Natural killer cell treated with Interleukin-12 subunit alpha and Interleukin-12 subunit beta and Interleukin-15 and Interleukin-18, amount 100 ng/mL, for 72 hours (primary cell): ENCODE results near the gene HPSE2. TPM values are rescaled to one million over a fixed set of nuclear protein-coding genes. Genes with fewer than 3 reads are reported as not detected.

ENCODE experiments used
- ATAC-seq, 2 donors: fragments of 150-1000 bp; cut with Tn5 transposase in 1 of 2; sonication (Bioruptor Pico), chemical (Tn5 transposase) in 1 of 2; 2 replicates each; pipeline ENCODE4 v1.10.0; 2021
- DNase-seq: peaks from one replicate; pipeline ENCODE4 v3.0.0; 2022; ENCODE audit warnings: low spot score
- H3K27ac Mint-ChIP-seq, 2 donors: 1 replicate in 1 of 2; 2 replicates in 1 of 2; pipeline ENCODE4 v1.8.0; 2022; ENCODE audit warnings: mixed read lengths in 2 of 2, mild to moderate bottlenecking in 1 of 2, moderate library complexity in 1 of 2
- H3K27me3 Mint-ChIP-seq, 2 donors: 1 replicate in 1 of 2; 2 replicates in 1 of 2; pipeline ENCODE4 v1.8.0; 2022; ENCODE audit warnings: mixed read lengths in 2 of 2
- H3K36me3 Mint-ChIP-seq: one replicate; pipeline ENCODE4 v1.8.0; 2022; ENCODE audit warnings: mixed read lengths
- H3K4me1 Mint-ChIP-seq, 2 donors: 1 replicate in 1 of 2; 2 replicates in 1 of 2; pipeline ENCODE4 v1.8.0; 2022; ENCODE audit warnings: low read depth in 2 of 2, mixed read lengths in 2 of 2, mild to moderate bottlenecking in 1 of 2
- H3K4me3 Mint-ChIP-seq: one replicate; pipeline ENCODE4 v1.8.0; 2022; ENCODE audit warnings: mixed read lengths
- H3K9me3 Mint-ChIP-seq: 2 replicates; pipeline ENCODE4 v1.8.0; 2022; ENCODE audit warnings: mixed read lengths
- total RNA-seq, 2 donors: library from RNA; stranded (reverse); gene quantifications; one replicate each; pipeline ENCODE4 v1.2.3, GENCODE V29; 2022

The HPSE2 gene
- total RNA-seq, 2 donors from 2014 or later, result not detected

DNA sequence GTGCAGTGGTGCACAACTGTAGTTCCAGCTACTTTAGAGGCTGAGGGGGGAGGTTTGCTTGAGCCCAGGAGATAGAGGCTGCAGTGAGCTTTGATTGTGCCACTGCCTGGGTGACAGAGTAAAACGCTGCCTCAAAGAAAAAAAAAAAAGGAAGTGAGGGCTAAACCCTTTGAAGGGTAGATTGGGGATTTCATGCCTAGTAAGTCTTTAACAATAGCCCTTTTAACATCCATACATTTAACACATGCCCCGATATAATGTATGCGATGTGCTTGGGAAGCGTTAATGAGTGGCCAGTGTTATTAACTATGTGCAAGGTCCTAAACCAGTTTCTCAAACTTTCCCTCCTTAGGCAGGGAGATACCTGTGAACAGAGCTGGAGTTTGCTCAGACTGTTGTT lies 559.8 kb downstream of the HPSE2 start:
- ATAC-seq (no peak), DNase-seq (no peak)
- no peaks in the 10 kb centered on the region for H3K36me3 Mint-ChIP-seq
- H3K27ac Mint-ChIP-seq, result no peak overlapping the region
- H3K4me3 Mint-ChIP-seq, result no peak overlapping the region
- no peaks in the 10 kb centered on the region for H3K4me1 Mint-ChIP-seq
- H3K27me3 Mint-ChIP-seq, result peaks cover 6 to 12% of the 10 kb centered on the region in 2 donors
- no peaks in the 10 kb centered on the region for H3K9me3 Mint-ChIP-seq

DNA sequence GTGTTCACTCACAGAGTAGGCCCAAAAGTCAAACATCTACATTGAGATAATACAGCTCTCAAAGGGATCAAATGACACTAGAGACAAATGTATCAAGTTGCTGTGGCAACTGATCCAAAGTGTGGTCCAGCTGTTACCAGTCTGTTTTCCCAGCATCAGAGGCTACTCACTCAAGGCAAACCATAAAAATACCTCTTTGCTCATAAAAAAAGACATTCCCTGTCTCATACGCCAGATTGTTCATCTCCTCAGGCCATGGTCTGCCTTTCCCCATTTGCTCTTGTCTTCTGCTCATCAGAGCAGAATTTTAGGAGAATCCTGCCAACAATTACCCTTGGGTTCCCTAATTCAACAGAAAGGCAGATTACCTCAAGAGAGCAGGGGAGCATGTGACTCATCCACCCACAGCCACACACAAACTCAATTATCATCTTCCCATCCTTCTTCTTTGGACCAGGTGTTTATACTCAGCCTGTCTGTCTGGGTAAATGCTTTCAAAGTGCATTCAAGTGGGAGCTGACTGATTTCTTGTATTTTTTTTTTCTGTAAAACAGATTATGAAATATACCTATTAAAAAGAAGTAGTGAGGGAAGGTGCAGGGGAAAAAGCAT lies 562.4 kb downstream of the HPSE2 start:
- H3K9me3 Mint-ChIP-seq, result no peaks in the 10 kb centered on the region
- H3K27me3 Mint-ChIP-seq, result peaks cover 12 to 23% of the 10 kb centered on the region in 2 donors
- ATAC-seq (no peak), DNase-seq (no peak)
- no peak overlapping the region for H3K4me3 Mint-ChIP-seq
- H3K36me3 Mint-ChIP-seq, result no peaks in the 10 kb centered on the region
- no peaks in the 10 kb centered on the region for H3K4me1 Mint-ChIP-seq
- H3K27ac Mint-ChIP-seq, result no peak overlapping the region

DNA sequence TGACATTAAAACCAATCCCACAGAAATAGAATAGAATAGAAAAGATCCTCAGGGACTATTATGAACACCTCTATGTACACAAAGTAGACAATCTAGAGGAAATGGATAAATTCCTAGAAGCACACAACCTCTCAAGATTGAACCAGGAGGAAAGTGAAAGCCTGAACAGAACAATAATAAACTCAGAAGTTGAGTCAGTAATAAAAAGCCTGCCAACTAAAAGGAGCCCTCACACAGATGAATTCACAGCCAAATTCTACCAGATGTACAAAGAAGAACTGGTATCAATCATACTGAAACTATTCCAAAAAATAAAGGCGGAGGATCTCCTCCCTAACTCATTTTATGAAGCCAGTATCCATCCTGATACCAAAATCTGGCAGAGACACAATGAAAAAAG lies 568.6 kb downstream of the HPSE2 start:
- DNase-seq (no peak), ATAC-seq (no peak)
- no peak overlapping the region for H3K4me3 Mint-ChIP-seq
- H3K4me1 Mint-ChIP-seq, result no peaks in the 10 kb centered on the region
- H3K27me3 Mint-ChIP-seq, result peaks cover 20 to 44% of the 10 kb centered on the region in 2 donors
- no peak overlapping the region for H3K27ac Mint-ChIP-seq
- H3K9me3 Mint-ChIP-seq, result no peaks in the 10 kb centered on the region
- H3K36me3 Mint-ChIP-seq, result no peaks in the 10 kb centered on the region

DNA sequence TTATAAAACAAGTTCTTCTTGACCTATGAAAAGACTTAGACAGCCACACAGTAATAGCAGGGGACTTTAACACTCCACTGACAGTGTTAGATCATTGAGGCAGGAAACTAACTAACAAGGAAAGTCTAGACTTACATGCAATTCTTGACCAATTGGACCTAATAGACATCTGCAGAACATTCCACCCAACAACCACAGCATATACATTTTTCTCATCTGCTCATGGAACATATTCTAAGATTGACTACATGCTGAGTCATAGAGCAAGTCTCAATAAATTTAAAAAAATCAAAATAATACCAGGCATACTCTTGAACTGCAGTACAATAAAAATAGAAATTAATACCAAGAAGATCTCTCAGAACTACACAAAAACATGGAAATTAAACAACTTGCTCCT lies 569.4 kb downstream of the HPSE2 start:
- H3K27me3 Mint-ChIP-seq, result peaks cover 20 to 44% of the 10 kb centered on the region in 2 donors
- no peaks in the 10 kb centered on the region for H3K4me1 Mint-ChIP-seq
- ATAC-seq, result no peak
- H3K27ac Mint-ChIP-seq, result no peak overlapping the region
- no peaks in the 10 kb centered on the region for H3K36me3 Mint-ChIP-seq
- no peak for DNase-seq
- no peak overlapping the region for H3K4me3 Mint-ChIP-seq
- H3K9me3 Mint-ChIP-seq, result no peaks in the 10 kb centered on the region

DNA sequence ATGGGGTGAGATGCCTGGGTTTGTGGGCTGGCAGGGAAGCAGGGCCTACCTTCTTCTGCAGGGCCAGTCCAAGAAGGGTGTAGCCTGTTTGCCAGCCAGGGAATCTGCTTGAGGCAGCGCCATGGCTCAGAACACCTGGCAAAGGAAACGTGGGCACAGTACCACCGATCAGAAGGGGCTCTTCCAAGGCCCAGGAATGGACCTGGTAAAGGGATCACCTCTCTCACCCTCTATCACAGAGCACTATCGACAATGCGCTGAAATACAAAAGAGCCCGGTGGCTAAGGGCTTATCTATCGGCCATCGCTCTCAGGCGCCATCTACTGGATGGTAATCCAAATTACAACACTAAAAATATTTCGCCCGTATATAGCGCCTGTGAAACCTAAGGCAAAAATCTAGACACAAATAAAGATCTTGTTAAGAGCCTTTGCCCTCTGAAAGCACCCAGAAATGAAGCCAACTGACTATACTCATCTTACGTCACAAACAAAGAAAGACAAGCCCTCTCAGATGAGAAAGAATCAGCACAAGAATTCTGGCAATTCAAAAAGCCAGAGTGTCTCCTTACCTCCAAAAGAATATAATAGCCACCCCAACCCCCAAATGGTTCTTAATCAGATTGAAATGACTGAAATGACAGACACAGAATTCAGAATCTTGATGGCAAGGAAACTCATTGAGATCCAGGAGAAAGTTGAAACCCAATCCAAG lies 571.2 kb downstream of the HPSE2 start:
- no peak overlapping the region for H3K4me3 Mint-ChIP-seq
- DNase-seq, result no peak
- no peaks in the 10 kb centered on the region for H3K36me3 Mint-ChIP-seq
- H3K27ac Mint-ChIP-seq, result no peak overlapping the region
- H3K4me1 Mint-ChIP-seq, result no peaks in the 10 kb centered on the region
- H3K27me3 Mint-ChIP-seq, result peaks cover 20 to 37% of the 10 kb centered on the region in 2 donors
- H3K9me3 Mint-ChIP-seq, result no peaks in the 10 kb centered on the region
- peak in 1 of 2 donors; percentile 58 for ATAC-seq

DNA sequence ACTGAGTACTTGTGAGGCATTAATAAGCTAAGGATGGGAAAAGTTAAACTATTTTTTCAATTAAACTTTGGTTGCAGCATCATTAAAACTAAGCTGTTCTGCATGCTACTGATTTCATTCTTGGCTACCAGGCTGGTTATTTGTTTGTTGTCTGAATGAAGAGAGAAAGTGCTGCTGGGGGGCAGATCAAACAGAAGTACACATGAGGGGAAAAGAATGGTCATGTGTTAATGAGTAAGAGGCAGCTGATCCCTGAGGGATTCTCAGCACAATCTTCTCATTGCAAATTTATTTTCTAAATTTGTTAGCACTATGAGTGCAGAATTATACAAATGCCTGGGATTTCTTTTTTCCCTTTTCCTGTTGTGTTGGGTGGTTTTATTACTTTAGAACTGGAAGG lies 575.7 kb downstream of the HPSE2 start:
- ATAC-seq, result no peak
- Mint-ChIP-seq H3K9me3 (no peaks in the 10 kb centered on the region), H3K27ac (no peak overlapping the region), H3K4me1 (no peaks in the 10 kb centered on the region), H3K27me3 (peaks cover 12 to 13% of the 10 kb centered on the region in 2 donors), H3K4me3 (no peak overlapping the region), H3K36me3 (no peaks in the 10 kb centered on the region)
- no peak for DNase-seq

DNA sequence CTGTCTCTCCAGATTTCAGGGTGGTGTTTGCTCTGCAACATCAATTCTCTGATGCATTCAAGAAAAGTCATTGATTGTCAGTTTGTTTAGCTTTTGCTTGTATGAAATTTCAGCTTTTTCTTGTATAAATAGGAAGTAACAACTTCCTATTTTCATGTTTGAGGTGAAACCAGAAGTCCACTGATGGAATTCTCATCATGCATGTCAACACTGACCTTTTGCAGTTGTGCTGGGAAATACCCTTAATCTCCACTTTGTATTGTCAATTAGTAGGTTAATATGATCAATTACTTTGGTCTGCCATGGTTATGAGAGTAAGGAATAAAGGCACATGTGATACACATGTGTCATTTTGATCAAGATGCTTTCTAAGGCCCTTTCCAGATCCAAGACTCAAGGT lies 580.2 kb downstream of the HPSE2 start:
- Mint-ChIP-seq H3K9me3 (no peaks in the 10 kb centered on the region), H3K36me3 (no peaks in the 10 kb centered on the region), H3K4me3 (no peak overlapping the region), H3K27me3 (peaks cover 27 to 37% of the 10 kb centered on the region in 2 donors), H3K27ac (no peak overlapping the region), H3K4me1 (no peaks in the 10 kb centered on the region)
- DNase-seq, result no peak
- ATAC-seq, result no peak

DNA sequence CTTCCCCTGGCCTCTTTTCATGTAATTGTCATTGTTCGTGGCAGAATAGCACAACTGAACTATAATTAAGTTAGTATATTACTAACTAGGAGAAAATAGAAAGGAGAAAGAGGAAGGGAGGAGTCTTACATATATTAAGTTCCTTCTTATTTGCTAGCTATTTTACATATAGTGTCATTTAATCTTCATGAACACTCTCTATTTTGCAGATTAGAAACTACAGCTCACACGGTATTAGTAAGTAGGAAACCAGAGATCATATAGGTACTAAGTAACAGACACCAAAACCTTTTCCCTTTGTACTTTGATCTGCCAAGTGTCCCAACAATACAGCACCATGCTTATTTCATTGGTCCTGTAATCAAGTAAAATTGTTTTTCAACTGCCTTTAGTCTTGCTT lies 586.5 kb downstream of the HPSE2 start:
- peaks cover 30 to 51% of the 10 kb centered on the region in 2 donors for H3K27me3 Mint-ChIP-seq
- no peaks in the 10 kb centered on the region for H3K36me3 Mint-ChIP-seq
- H3K4me1 Mint-ChIP-seq, result no peaks in the 10 kb centered on the region
- no peak for DNase-seq
- ATAC-seq, result no peak
- H3K4me3 Mint-ChIP-seq, result no peak overlapping the region
- H3K9me3 Mint-ChIP-seq, result no peaks in the 10 kb centered on the region
- no peak overlapping the region for H3K27ac Mint-ChIP-seq

DNA sequence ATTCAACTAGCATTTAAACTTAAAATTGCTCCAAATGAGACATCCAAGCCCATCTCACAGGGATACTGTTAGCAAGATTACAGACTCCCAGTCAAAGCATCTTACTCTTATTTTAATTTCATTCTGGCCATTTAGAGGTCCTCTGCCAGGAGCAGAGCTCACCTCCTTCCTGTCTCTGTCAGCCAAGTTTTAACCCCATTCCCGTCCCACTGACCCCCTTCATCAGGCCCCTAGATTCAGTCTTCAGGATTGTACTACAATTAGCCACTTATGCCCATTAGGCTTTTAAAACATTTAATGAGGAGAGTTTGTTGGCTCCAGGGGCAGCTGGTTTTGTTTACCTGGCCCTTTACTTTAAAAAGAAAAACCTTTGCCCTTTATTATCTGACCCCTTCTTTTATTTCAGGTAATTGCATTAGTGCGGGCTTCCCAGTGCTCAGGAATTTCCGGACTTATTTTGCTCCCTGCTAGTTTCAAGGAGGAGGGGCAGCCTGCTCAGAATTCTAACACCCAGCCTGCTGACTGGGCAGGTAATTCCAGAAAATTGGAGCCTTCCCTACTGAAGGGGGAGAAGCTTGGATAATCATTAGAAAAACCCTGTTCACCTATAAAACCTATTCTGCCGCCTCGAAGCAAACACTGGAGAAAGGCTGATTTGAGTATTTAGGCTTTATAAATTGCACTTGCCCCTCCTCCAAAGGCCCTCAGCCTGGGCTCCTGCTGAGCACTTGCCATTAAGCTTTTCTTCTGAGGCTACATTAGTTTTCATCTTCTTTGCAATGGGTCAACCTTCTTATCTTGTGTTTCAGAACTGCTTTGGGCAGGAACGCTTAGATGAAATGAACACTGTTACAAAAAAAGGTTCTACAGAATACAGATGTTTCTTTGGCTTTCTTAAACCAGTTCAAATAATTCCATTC lies 588.4 kb downstream of the HPSE2 start:
- Mint-ChIP-seq H3K9me3 (no peaks in the 10 kb centered on the region), H3K4me3 (no peak overlapping the region), H3K4me1 (no peaks in the 10 kb centered on the region), H3K27ac (no peak overlapping the region), H3K27me3 (peaks cover 20 to 36% of the 10 kb centered on the region in 2 donors), H3K36me3 (no peaks in the 10 kb centered on the region)
- DNase-seq, result no peak
- no peak for ATAC-seq

DNA sequence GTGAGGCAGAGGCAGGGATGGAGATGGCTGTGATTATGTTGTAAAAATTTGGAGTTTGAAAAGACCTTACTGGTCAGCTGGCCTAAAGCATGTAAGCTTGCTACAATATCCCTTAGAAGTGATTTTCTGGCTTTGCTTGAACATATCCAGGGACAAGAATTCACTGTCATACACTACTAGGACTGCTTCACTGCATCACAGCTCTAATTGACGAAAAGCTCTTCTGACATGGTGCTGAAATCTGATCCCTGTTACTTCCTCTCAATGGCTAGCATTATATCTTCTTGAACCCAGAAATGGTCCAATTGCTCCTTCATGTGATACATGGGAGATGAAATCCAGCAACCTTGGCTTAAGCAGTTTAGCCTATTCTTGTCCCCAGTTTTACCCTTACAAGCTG lies 591.2 kb downstream of the HPSE2 start:
- no peak for ATAC-seq
- H3K4me3 Mint-ChIP-seq, result no peak overlapping the region
- no peak for DNase-seq
- H3K27me3 Mint-ChIP-seq, result peaks cover 20 to 30% of the 10 kb centered on the region in 2 donors
- H3K9me3 Mint-ChIP-seq, result no peaks in the 10 kb centered on the region
- no peaks in the 10 kb centered on the region for H3K4me1 Mint-ChIP-seq
- no peaks in the 10 kb centered on the region for H3K36me3 Mint-ChIP-seq
- no peak overlapping the region for H3K27ac Mint-ChIP-seq

DNA sequence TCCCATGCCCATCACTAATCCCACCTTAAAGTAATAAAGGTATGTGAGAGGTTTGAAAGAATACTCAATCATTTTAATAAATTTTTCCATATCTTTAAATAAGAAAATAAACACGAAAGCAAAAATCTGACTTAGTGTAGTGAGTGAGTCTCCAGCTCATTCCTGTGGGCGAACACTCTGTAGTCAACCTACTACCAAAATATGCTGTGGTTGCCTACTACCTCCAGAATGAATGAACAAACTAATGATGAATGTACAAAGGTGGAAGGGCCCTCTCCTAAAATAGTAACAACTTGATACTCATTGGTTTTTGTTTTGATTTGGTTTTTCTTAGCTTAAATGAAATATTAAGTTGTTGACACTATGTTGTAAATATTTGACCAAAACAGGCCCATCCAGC lies 593.4 kb downstream of the HPSE2 start:
- Mint-ChIP-seq H3K4me1 (no peaks in the 10 kb centered on the region), H3K36me3 (no peaks in the 10 kb centered on the region), H3K27ac (no peak overlapping the region), H3K27me3 (peaks cover 10 to 15% of the 10 kb centered on the region in 2 donors), H3K9me3 (no peaks in the 10 kb centered on the region), H3K4me3 (no peak overlapping the region)
- no peak for DNase-seq
- ATAC-seq, result no peak

DNA sequence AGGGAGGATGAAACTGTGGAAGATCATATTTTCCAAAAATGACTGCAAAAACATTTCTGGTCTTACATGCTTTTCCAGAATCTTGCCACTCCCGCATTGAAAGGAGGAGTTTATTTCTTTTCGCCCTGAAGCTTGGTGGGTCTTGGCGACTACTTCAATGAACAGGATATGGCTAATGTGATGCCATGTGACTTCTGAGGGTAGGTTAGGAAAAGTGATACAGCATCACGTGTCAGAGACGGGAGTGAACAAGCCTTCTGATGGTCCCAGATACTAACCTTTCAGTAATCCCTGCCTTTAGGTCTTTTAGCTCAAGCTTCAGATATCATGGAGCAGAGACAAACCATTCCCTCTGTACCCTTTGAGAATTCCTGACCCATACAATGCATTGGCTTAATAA lies 596.7 kb downstream of the HPSE2 start:
- no peak overlapping the region for H3K4me3 Mint-ChIP-seq
- H3K9me3 Mint-ChIP-seq, result no peaks in the 10 kb centered on the region
- H3K27ac Mint-ChIP-seq, result no peak overlapping the region
- ATAC-seq (no peak), DNase-seq (no peak)
- H3K4me1 Mint-ChIP-seq, result no peaks in the 10 kb centered on the region
- peaks cover 15 to 29% of the 10 kb centered on the region in 2 donors for H3K27me3 Mint-ChIP-seq
- H3K36me3 Mint-ChIP-seq, result no peaks in the 10 kb centered on the region

DNA sequence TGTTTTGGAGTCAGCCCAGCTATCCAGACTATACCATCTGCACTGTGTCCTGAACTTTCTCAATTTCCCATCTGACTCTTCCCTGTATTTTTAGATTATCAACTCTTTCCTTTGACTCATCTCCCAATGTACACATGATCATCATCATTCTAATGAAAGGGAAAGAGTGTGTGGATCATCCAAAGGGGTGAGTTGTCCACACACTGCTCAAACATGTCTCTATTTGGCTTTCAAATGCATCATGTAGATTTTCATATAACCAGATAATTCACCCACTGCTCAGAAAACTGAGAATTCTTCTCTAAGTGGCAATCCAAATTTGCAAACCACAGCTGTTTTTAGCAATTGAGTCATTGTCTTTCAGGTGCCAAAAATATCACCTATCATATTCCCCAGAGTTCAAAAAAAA lies 598.7 kb downstream of the HPSE2 start:
- ATAC-seq (no peak), DNase-seq (no peak)
- Mint-ChIP-seq H3K27ac (no peak overlapping the region), H3K36me3 (no peaks in the 10 kb centered on the region), H3K4me1 (no peaks in the 10 kb centered on the region), H3K4me3 (no peak overlapping the region), H3K9me3 (no peaks in the 10 kb centered on the region), H3K27me3 (peaks cover 17 to 43% of the 10 kb centered on the region in 2 donors)
